Lower leg skin (tissue), 4 donors: Measurements from ENCODE around the gene TREM2. TPM values are rescaled to one million over a fixed set of nuclear protein-coding genes. Genes with fewer than 3 reads are reported as not detected.

Experiments
- DNase-seq, 2 donors: peaks; one replicate each; pipeline ENCODE4 v3.0.0-alpha.2; 2019; ENCODE audit warnings: low spot score in 2 of 2
- H3K4me3 ChIP-seq: fragments of 200-600 bp; sonication (generic); 2 replicates; pipeline ENCODE4 v1.5.1; 2017; ENCODE audit warnings: mild to moderate bottlenecking, low read depth; ENCODE audit not compliant: poor library complexity, severe bottlenecking
- POLR2A ChIP-seq, 2 donors: fragments of 450-650 bp; IDR thresholded peaks; one replicate each; pipeline ENCODE4 v1.6.1; 2016 to 2017; ENCODE audit warnings: antibody characterized with exemption in 2 of 2, mild to moderate bottlenecking in 1 of 2, moderate library complexity in 1 of 2
- WGBS, 2 donors: methylation state at CpG; one replicate each; pipeline ENCODE4 v1.1.5; 2018; 5-methylcytosine and 5-hydroxymethylcytosine counted together
- intact Hi-C: fragments of 100-400 bp; cut with DNase I; formaldehyde crosslinking; loops from one replicate; pipeline ENCODE4 v1.15.0; 2023; ENCODE audit warnings: low total_unique reads
- total RNA-seq, 4 donors: library from RNA; depleted of rRNA; stranded (reverse); fragments of >200 nt; gene quantifications; one replicate each; pipeline ENCODE4 v1.1.0, GENCODE V29; 2016
- TF ChIP-seq, protein P1 (sequence below), 3 donors: fragments of 450-650 bp; IDR thresholded peaks; one replicate each; pipeline ENCODE4 v1.5.1; 2016; ENCODE audit warnings: antibody characterized with exemption in 3 of 3, mild to moderate bottlenecking in 3 of 3, moderate library complexity in 2 of 3

Gene TREM2
- total RNA-seq, 4 donors from 2014 or later, result 0.46 to 3.5 TPM; not detected in 2

GRCh38 chr6:41171908-41172307 is 9.0 kb upstream of the TREM2 start:
- no peak overlapping the region for H3K4me3 ChIP-seq
- TF ChIP-seq POLR2A (IDR thresholded peaks at IDR 0.05), result no peak
- TF ChIP-seq, protein P1, sequence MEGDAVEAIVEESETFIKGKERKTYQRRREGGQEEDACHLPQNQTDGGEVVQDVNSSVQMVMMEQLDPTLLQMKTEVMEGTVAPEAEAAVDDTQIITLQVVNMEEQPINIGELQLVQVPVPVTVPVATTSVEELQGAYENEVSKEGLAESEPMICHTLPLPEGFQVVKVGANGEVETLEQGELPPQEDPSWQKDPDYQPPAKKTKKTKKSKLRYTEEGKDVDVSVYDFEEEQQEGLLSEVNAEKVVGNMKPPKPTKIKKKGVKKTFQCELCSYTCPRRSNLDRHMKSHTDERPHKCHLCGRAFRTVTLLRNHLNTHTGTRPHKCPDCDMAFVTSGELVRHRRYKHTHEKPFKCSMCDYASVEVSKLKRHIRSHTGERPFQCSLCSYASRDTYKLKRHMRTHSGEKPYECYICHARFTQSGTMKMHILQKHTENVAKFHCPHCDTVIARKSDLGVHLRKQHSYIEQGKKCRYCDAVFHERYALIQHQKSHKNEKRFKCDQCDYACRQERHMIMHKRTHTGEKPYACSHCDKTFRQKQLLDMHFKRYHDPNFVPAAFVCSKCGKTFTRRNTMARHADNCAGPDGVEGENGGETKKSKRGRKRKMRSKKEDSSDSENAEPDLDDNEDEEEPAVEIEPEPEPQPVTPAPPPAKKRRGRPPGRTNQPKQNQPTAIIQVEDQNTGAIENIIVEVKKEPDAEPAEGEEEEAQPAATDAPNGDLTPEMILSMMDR (IDR thresholded peaks at IDR 0.05), result no peak
- peak in 1 of 2 donors; percentile 29 for DNase-seq
- intact Hi-C loops, result no loop called here
- 44 to 45% methylated on average over 3 of the region's 3 CpGs for WGBS, 2 donors

DNA sequence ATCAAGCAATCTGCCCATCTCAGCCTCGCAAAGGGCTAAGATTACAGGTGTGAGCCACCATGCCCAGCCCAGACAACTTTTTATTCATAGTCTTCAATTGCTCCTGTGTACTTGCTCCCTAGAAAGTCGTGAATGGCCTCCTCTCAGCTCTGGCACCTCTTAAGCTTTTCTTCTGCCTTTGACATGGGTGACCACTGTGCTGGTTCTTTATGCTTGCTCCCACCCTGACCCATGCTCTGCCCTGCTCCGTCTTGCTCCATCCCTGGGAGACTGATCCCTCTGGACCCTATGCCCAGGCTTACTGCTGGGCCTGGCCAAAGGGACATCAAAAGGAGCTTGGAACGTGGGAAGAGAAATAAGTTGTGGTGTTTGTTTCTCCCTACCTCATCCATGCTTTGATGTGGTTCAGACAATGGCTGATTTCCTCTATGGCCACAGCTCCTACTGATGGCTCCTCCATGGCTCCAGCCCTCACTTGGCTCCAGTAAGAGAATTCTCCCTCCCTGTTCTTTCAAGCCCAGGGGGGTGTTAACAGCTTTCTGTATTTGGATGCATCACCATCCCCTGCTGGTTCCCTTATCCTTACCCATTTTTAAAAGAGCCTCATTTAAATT is 7.7 kb upstream of the TREM2 start:
- TF ChIP-seq, protein P1 (IDR thresholded peaks at IDR 0.05), result no peak
- TF ChIP-seq POLR2A (IDR thresholded peaks at IDR 0.05), result no peak
- WGBS, 2 donors, result 75 to 80% methylated on average over 4 of the region's 4 CpGs
- no peak overlapping the region for H3K4me3 ChIP-seq
- DNase-seq, result peak in 1 of 2 donors; percentile 68
- intact Hi-C loops, result no loop called here

- 65 to 70% methylated on average over 5 of the region's 5 CpGs for WGBS, 2 donors
Measured at GRCh38 chr6:41167173-41167963, 4.5 kb upstream of the TREM2 start.

GRCh38 chr6:41164551-41165120 is 1.7 kb upstream of the TREM2 start:
- no peak for DNase-seq
- no peak overlapping the region for H3K4me3 ChIP-seq
- WGBS, 2 donors, result 72 to 77% methylated on average over 4 of the region's 4 CpGs
- TF ChIP-seq, protein P1 (IDR thresholded peaks at IDR 0.05), result no peak
- TF ChIP-seq POLR2A (IDR thresholded peaks at IDR 0.05), result no peak
- intact Hi-C loops, result loop anchor here (5.0 kb wide), 1 partner anchor 907 kb away; no protein-coding TSS in a partner anchor

More at GRCh38 chr6:41167173-41167963, 4.5 kb upstream of the TREM2 start:
- H3K4me3 ChIP-seq, result no peak overlapping the region
- intact Hi-C loops, result no loop called here
- TF ChIP-seq, protein P1 (IDR thresholded peaks at IDR 0.05), result no peak
- no peak for TF ChIP-seq POLR2A (IDR thresholded peaks at IDR 0.05)
- peak in 1 of 2 donors; percentile 36 for DNase-seq

DNA sequence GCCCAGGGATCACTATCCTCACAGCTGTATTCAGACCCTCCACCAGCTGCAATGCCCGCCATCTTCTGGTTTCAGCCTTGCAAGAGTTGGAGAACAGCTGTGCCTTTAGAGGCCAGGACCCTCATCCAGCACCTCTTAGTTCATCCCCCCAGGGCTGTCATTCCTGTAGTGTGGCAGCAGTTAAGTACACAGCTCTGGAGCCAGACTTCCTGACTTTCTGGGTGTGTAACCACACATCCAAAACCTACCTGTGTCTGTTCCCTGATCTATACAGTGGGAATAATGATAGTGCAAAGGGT is 452 bp upstream of the TREM2 start:
- intact Hi-C loops, result loop anchor here (5.0 kb wide), 1 partner anchor 906 kb away; no protein-coding TSS in a partner anchor
- 86 to 100% methylated on average over 1 of the region's 1 CpG for WGBS, 2 donors
- DNase-seq, result no peak
- no peak overlapping the region for H3K4me3 ChIP-seq
- no peak for TF ChIP-seq POLR2A (IDR thresholded peaks at IDR 0.05)
- TF ChIP-seq, protein P1 (IDR thresholded peaks at IDR 0.05), result no peak
